Suppressor macrophage treated with lipopolysaccharide for 1 hour (primary cell): ENCODE measurements around the gene S100A10.

ENCODE experiments used
- DNase-seq, 3 donors: peaks; one replicate each; pipeline ENCODE4 v3.0.0-alpha.2; 2020 to 2022

S100A10 gene

GRCh38 chr1:151993734-151994496 lies at the start of gene S100A10:
S100A10 (minus strand) TSS chr1:151993859; CDS start chr1:151986230, 7,629 bp downstream.
- DNase-seq, result peak; percentile 72 to 87 (median 73)

GRCh38 chr1:152042030-152042429 lies 48.4 kb upstream of the S100A10 start:
- no peak for DNase-seq

GRCh38 chr1:152039886-152040285 lies 46.2 kb upstream of the S100A10 start:
- DNase-seq, result no peak

- peak; percentile 25 to 68 (median 51) for DNase-seq
Observed at GRCh38 chr1:152039461-152039860, 45.8 kb upstream of the S100A10 start.

GRCh38 chr1:152038871-152039270 lies 45.2 kb upstream of the S100A10 start:
- DNase-seq, result no peak

- peak; percentile 95 to 99 (median 98) for DNase-seq
Observed at GRCh38 chr1:152036267-152037216, 42.9 kb upstream of the S100A10 start, which contains the start of gene S100A11. S100A11 (minus strand) TSS chr1:152037004; CDS start chr1:152036915, 89 bp downstream.

GRCh38 chr1:152035539-152036266 lies 42.0 kb upstream of the S100A10 start:
- DNase-seq, result peak; percentile 48 to 64 (median 49)

GRCh38 chr1:152034654-152035538 lies 41.2 kb upstream of the S100A10 start:
- peak; percentile 84 to 91 (median 85) for DNase-seq

- no peak for DNase-seq
Observed at GRCh38 chr1:152034324-152034653, 40.6 kb upstream of the S100A10 start.

GRCh38 chr1:152029929-152030211 lies 36.2 kb upstream of the S100A10 start:
- no peak for DNase-seq

- peak; percentile 65 to 78 (median 77) for DNase-seq
Observed at GRCh38 chr1:152029144-152029928, 35.7 kb upstream of the S100A10 start.

- DNase-seq, result no peak
Observed at GRCh38 chr1:152026895-152027294, 33.2 kb upstream of the S100A10 start.

GRCh38 chr1:152024223-152024622 lies 30.6 kb upstream of the S100A10 start:
- DNase-seq, result no peak

GRCh38 chr1:152023221-152023620 lies 29.6 kb upstream of the S100A10 start:
- no peak for DNase-seq

GRCh38 chr1:152022474-152022873 lies 28.8 kb upstream of the S100A10 start:
- DNase-seq, result no peak

GRCh38 chr1:152021569-152021968 lies 27.9 kb upstream of the S100A10 start:
- DNase-seq, result no peak

GRCh38 chr1:152020849-152021248 lies 27.2 kb upstream of the S100A10 start:
- DNase-seq, result peak in 1 of 3 donors; percentile 27

GRCh38 chr1:152018537-152018936 lies 24.9 kb upstream of the S100A10 start:
- DNase-seq, result peak in 1 of 3 donors; percentile 38

GRCh38 chr1:152015766-152016165 lies 22.1 kb upstream of the S100A10 start:
- DNase-seq, result no peak

GRCh38 chr1:152014943-152015342 lies 21.3 kb upstream of the S100A10 start:
- peak; percentile 64 to 70 (median 68) for DNase-seq

- peak; percentile 62 to 74 (median 72) for DNase-seq
Observed at GRCh38 chr1:152013664-152014237, 20.1 kb upstream of the S100A10 start.
